HCT116 (cell line): ENCODE results near the gene HK1. TPM values are rescaled to one million over a fixed set of nuclear protein-coding genes. Genes with fewer than 3 reads are reported as not detected.

Experiments
- ATAC-seq: fragments of 200-7000 bp; cut with Tn5 transposase; 2 replicates; pipeline ENCODE4 v1.9.1; 2020; ENCODE audit warnings: mild to moderate bottlenecking, moderate library complexity
- BruUV-seq: library from RNA; stranded (reverse); fragments of 400-500 nt; replicated peaks from 2 replicates; lab custom pipeline; 2021; lab: Mats Ljungman, UMichigan
- CTCF ChIA-PET: fragments of 300-600 bp; sonication (Branson Sonifier 250); formaldehyde crosslinking; loops from one replicate; lab custom pipeline; 2021; ENCODE audit warnings: antibody characterized with exemption; lab: Charles Lee
- POLR2A ChIA-PET: fragments of 300-600, 350-600 bp; sonication (Branson Sonifier 250); formaldehyde crosslinking; loops from one replicate; lab custom pipeline; 2021; ENCODE audit warnings: antibody characterized with exemption; lab: Charles Lee
- RAD21 ChIA-PET, 2 experiments: fragments of 300-600 bp; sonication (Branson Sonifier 250); formaldehyde crosslinking; loops; one replicate each; lab custom pipeline; 2023; ENCODE audit warnings: low total read pairs in 2 of 2; ENCODE audit not compliant: uncharacterized antibody in 2 of 2, unreplicated experiment in 2 of 2, low non-redundant PET in 1 of 2; lab: Charles Lee
- DNase-seq: peaks from one replicate; pipeline ENCODE4 v3.0.0-alpha.2; 2010; ENCODE audit warnings: low read depth, low spot score
- H2AFZ ChIP-seq: fragments of 200-600 bp; shearing (Covaris generic), sonication (generic); 2 replicates; pipeline ENCODE4 v1.6.1; 2017; ENCODE audit warnings: low read depth, mixed run types, mixed read lengths, antibody characterized with exemption, low read length; ENCODE audit not compliant: poor library complexity, severe bottlenecking
- H3K27ac ChIP-seq: 2 replicates; pipeline ENCODE4 v1.5.1; 2012; ENCODE audit warnings: low read depth, low read length
- H3K27me3 ChIP-seq: fragments of 200-600 bp; sonication (generic); 2 replicates; pipeline ENCODE4 v1.6.1; 2016; ENCODE audit warnings: mixed run types, low read length, mixed read lengths; ENCODE audit not compliant: insufficient read depth
- H3K36me3 ChIP-seq, 2 experiments: fragments of 200-500 bp in 1 of 2; fragments of 200-600 bp in 1 of 2; sonication (Bioruptor generic) in 1 of 2; sonication (generic) in 1 of 2; 2 replicates each; pipeline versions ENCODE4 v1.5.1 to v1.6.1; 2014 to 2016; ENCODE audit warnings: low read length in 2 of 2, inconsistent platforms in 1 of 2, mixed read lengths in 1 of 2, mixed run types in 1 of 2; ENCODE audit not compliant: insufficient read depth in 2 of 2, control insufficient read depth in 1 of 2
- H3K4me1 ChIP-seq, 2 experiments: fragments of 200-600 bp in 1 of 2; sonication (generic) in 1 of 2; 2 replicates each; pipeline versions ENCODE4 v1.5.1 to v1.6.1; 2012 to 2017; ENCODE audit warnings: low read length in 2 of 2, inconsistent platforms in 1 of 2, mild to moderate bottlenecking in 1 of 2, mixed read lengths in 1 of 2, mixed run types in 1 of 2, moderate library complexity in 1 of 2; ENCODE audit not compliant: insufficient read depth in 2 of 2, control insufficient read depth in 1 of 2
- H3K4me2 ChIP-seq: fragments of 200-600 bp; sonication (generic); 2 replicates; pipeline ENCODE4 v1.6.1; 2017; ENCODE audit warnings: mixed run types, low read length, mixed read lengths
- H3K4me3 ChIP-seq, 2 experiments: fragments of 200-600 bp in 1 of 2; sonication (generic) in 1 of 2; replicated peaks in 1 of 2; 2 replicates each; pipeline ENCODE4 v1.5.1; 2011 to 2016; ENCODE audit warnings: low read length in 2 of 2, control low read depth in 1 of 2, low read depth in 1 of 2, mild to moderate bottlenecking in 1 of 2, mixed read lengths in 1 of 2, mixed run types in 1 of 2
- H3K79me2 ChIP-seq: fragments of 200-600 bp; sonication (generic); 2 replicates; pipeline ENCODE4 v1.6.1; 2017; ENCODE audit warnings: mild to moderate bottlenecking, mixed run types, low read length, moderate library complexity, mixed read lengths; ENCODE audit not compliant: insufficient read depth
- H3K9ac ChIP-seq: fragments of 200-600 bp; sonication (generic); 2 replicates; pipeline ENCODE4 v1.6.1; 2016; ENCODE audit warnings: low read length, mixed read lengths
- H3K9me2 ChIP-seq: fragments of 200-600 bp; sonication (generic), shearing (Covaris generic); 2 replicates; pipeline ENCODE4 v1.6.1; 2017; ENCODE audit warnings: mixed run types, mild to moderate bottlenecking, moderate library complexity; ENCODE audit not compliant: insufficient read depth
- H3K9me3 ChIP-seq, 2 experiments: fragments of 200-500 bp in 1 of 2; fragments of 200-600 bp in 1 of 2; sonication (Bioruptor generic) in 1 of 2; sonication (generic) in 1 of 2; 2 replicates each; pipeline ENCODE4 v1.6.1; 2014 to 2017; ENCODE audit warnings: low read length in 2 of 2, mixed read lengths in 2 of 2, inconsistent platforms in 1 of 2, low read depth in 1 of 2, mild to moderate bottlenecking in 1 of 2, mixed run types in 1 of 2, moderate library complexity in 1 of 2; ENCODE audit not compliant: control insufficient read depth in 1 of 2, insufficient read depth in 1 of 2
- H4K20me1 ChIP-seq: fragments of 200-600 bp; sonication (generic), shearing (Covaris generic); 2 replicates; pipeline ENCODE4 v1.6.1; 2017; ENCODE audit warnings: mixed run types, mild to moderate bottlenecking, moderate library complexity; ENCODE audit not compliant: insufficient read depth
- CBX3 ChIP-seq: IDR thresholded peaks from 2 replicates; pipeline ENCODE4 v1.6.1; 2012; ENCODE audit warnings: low read depth
- CEBPB ChIP-seq: IDR thresholded peaks from 2 replicates; pipeline ENCODE4 v1.6.1; 2012; ENCODE audit warnings: low read depth
- CTCF ChIP-seq, 3 experiments: fragments of 200-600 bp in 1 of 3; sonication (generic) in 1 of 3; IDR thresholded peaks in 2 of 3; conservative IDR thresholded peaks in 1 of 3; 2 replicates each; pipeline ENCODE4 v1.5.1; 2012 to 2017; ENCODE audit warnings: low read depth in 2 of 3, low read length in 2 of 3, antibody characterized with exemption in 1 of 3, borderline replicate concordance in 1 of 3, control low read depth in 1 of 3, mild to moderate bottlenecking in 1 of 3, mixed read lengths in 1 of 3, mixed run types in 1 of 3, moderate library complexity in 1 of 3; ENCODE audit not compliant: insufficient read depth in 1 of 3
- EGR1 ChIP-seq: IDR thresholded peaks from 2 replicates; pipeline ENCODE4 v1.6.1; 2012; ENCODE audit warnings: low read depth
- ELF1 ChIP-seq: IDR thresholded peaks from 2 replicates; pipeline ENCODE4 v1.6.1; 2012; ENCODE audit warnings: low read depth, borderline replicate concordance
- EZH2 ChIP-seq: fragments of 200-600 bp; sonication (generic); IDR thresholded peaks from 2 replicates; pipeline ENCODE4 v1.6.1; 2017; ENCODE audit warnings: antibody characterized with exemption, mixed run types
- POLR2A ChIP-seq: IDR thresholded peaks from 2 replicates; pipeline ENCODE4 v1.7.0; 2011; ENCODE audit warnings: borderline replicate concordance; ENCODE audit not compliant: insufficient read depth, insufficient read length; ENCODE audit errors: extremely low read depth
- POLR2AphosphoS5 ChIP-seq: IDR thresholded peaks from 2 replicates; pipeline ENCODE4 v1.6.1; 2011; ENCODE audit warnings: mild to moderate bottlenecking, low read depth, low read length, moderate library complexity
- REST ChIP-seq: IDR thresholded peaks from 2 replicates; pipeline ENCODE4 v1.6.1; 2012; ENCODE audit warnings: low read depth
- SIN3A ChIP-seq: IDR thresholded peaks from 2 replicates; pipeline ENCODE4 v1.6.1; 2012; ENCODE audit warnings: low read depth
- SRF ChIP-seq: IDR thresholded peaks from 2 replicates; pipeline ENCODE4 v1.6.1; 2012; ENCODE audit warnings: low read depth
- TCF7L2 ChIP-seq: IDR thresholded peaks from 2 replicates; pipeline ENCODE4 v1.7.0; 2011; ENCODE audit warnings: borderline replicate concordance, inconsistent platforms; ENCODE audit not compliant: insufficient read depth, insufficient read length; ENCODE audit errors: extremely low read depth
- ZNF274 ChIP-seq: fragments of 200-500 bp; sonication (Bioruptor generic); IDR thresholded peaks from 2 replicates; pipeline ENCODE4 v1.6.1; 2014; ENCODE audit warnings: mild to moderate bottlenecking, low read depth, low read length, inconsistent platforms
- intact Hi-C: fragments of 100-400 bp; cut with micrococcal nuclease; formaldehyde crosslinking; loops from 2 replicates; pipeline ENCODE4 v1.10.0; 2022
- total RNA-seq: library from RNA; stranded (reverse); gene quantifications from one replicate; pipeline ENCODE4 v1.2.1, GENCODE V29; 2021; ENCODE audit not compliant: unreplicated experiment

Gene HK1
- total RNA-seq, 1 experiment from 2014 or later, result 50.3 TPM

GRCh38 chr10:69337296-69338132, 59.2 kb downstream of the HK1 start:
- DNase-seq, result no peak
- no TSS peak for BruUV-seq

More at GRCh38 chr10:69337296-69338132, 59.2 kb downstream of the HK1 start:
- ChIA-PET POLR2A (no interaction called here), RAD21 (no interaction called here)
- no peak for ATAC-seq
- no peak overlapping the region for H2AFZ ChIP-seq
- H3K9me2 ChIP-seq, result no peaks in the 10 kb centered on the region
- H4K20me1 ChIP-seq, result no peaks in the 10 kb centered on the region
- peaks cover 6% of the 10 kb centered on the region for H3K79me2 ChIP-seq
- H3K4me1 ChIP-seq, result peaks cover 15 to 16% of the 10 kb centered on the region in 2 experiments
- H3K36me3 ChIP-seq, result no peaks in the 10 kb centered on the region
- no peak overlapping the region for H3K4me2 ChIP-seq
- H3K9ac ChIP-seq, result no peak overlapping the region
- intact Hi-C loops, result no loop called here
- H3K4me3 ChIP-seq, result no peak overlapping the region
- TF ChIP-seq POLR2AphosphoS5, result no peak
- TF ChIP-seq CEBPB, result no peak
- no peak for TF ChIP-seq EZH2
- no peak for TF ChIP-seq REST
- TF ChIP-seq SIN3A, result no peak
- TF ChIP-seq CTCF (IDR thresholded peaks at IDR 0.05 in 2 of 3, conservative IDR thresholded peaks at IDR 0.05 in 1 of 3; ENCODE audit: borderline replicate concordance in 1 of 3, insufficient read depth in 1 of 3, low read depth in 2 of 3, low read length in 2 of 3), result no peak
- TF ChIP-seq SRF, result no peak
- no peak for TF ChIP-seq POLR2A
- TF ChIP-seq ZNF274, result no peak
- TF ChIP-seq ELF1, result no peak
- TF ChIP-seq CBX3, result no peak
- TF ChIP-seq EGR1, result no peak
- no peak for TF ChIP-seq TCF7L2
- TF ChIP-seq, all 23 proteins: peak for 0
- Histone ChIP-seq H3K27me3 (no peaks in the 10 kb centered on the region), H3K9me3 (no peaks in the 10 kb centered on the region), H3K27ac (no peak overlapping the region)
- CTCF ChIA-PET, result no interaction called here
